ENCODE results near the gene KBTBD4.

Gene KBTBD4

GRCh38 chr11:47599902-47600301 is 21.1 kb upstream of the KBTBD4 start:
- no peak for DNase-seq (ENCODE audit: low spot score)

GRCh38 chr11:47595967-47596366 is 17.2 kb upstream of the KBTBD4 start:
- in situ Hi-C loops (cut with MboI; ENCODE audit: low sequenced_read_pairs, unreplicated experiment) = no loop called here

More at GRCh38 chr11:47599902-47600301, 21.1 kb upstream of the KBTBD4 start:
- in situ Hi-C loops (cut with MboI; ENCODE audit: low sequenced_read_pairs, unreplicated experiment) = no loop called here
- TF ChIP-seq CTCF (IDR thresholded peaks at IDR 0.05; ENCODE audit: borderline replicate concordance, control extremely low read depth, extremely low read depth, insufficient read depth, missing control alignments) = no peak

GRCh38 chr11:47595029-47595428 is 16.3 kb upstream of the KBTBD4 start:
- TF ChIP-seq CTCF (IDR thresholded peaks at IDR 0.05; ENCODE audit: borderline replicate concordance, control extremely low read depth, extremely low read depth, insufficient read depth, missing control alignments) = no peak
- in situ Hi-C loops (cut with MboI; ENCODE audit: low sequenced_read_pairs, unreplicated experiment) = no loop called here
- DNase-seq (ENCODE audit: low spot score) = no peak

More at GRCh38 chr11:47595967-47596366, 17.2 kb upstream of the KBTBD4 start:
- no peak for TF ChIP-seq CTCF (IDR thresholded peaks at IDR 0.05; ENCODE audit: borderline replicate concordance, control extremely low read depth, extremely low read depth, insufficient read depth, missing control alignments)
- no peak for DNase-seq (ENCODE audit: low spot score)

GRCh38 chr11:47593934-47594855 is 15.4 kb upstream of the KBTBD4 start, which contains the start of gene C1QTNF4:
Gene C1QTNF4 (minus strand): TSS chr11:47594411. CDS start chr11:47590810, 3,601 bp downstream.
- in situ Hi-C loops (cut with MboI; ENCODE audit: low sequenced_read_pairs, unreplicated experiment) = no loop called here
- TF ChIP-seq CTCF (IDR thresholded peaks at IDR 0.05; ENCODE audit: borderline replicate concordance, control extremely low read depth, extremely low read depth, insufficient read depth, missing control alignments) = no peak
- DNase-seq (ENCODE audit: low spot score) = no peak

GRCh38 chr11:47593492-47593933 is 14.7 kb upstream of the KBTBD4 start:
- in situ Hi-C loops (cut with MboI; ENCODE audit: low sequenced_read_pairs, unreplicated experiment) = no loop called here
- DNase-seq (ENCODE audit: low spot score) = no peak
- no peak for TF ChIP-seq CTCF (IDR thresholded peaks at IDR 0.05; ENCODE audit: borderline replicate concordance, control extremely low read depth, extremely low read depth, insufficient read depth, missing control alignments)

- no peak for TF ChIP-seq CTCF (IDR thresholded peaks at IDR 0.05; ENCODE audit: borderline replicate concordance, control extremely low read depth, extremely low read depth, insufficient read depth, missing control alignments)
Measured at GRCh38 chr11:47592970-47593369, 14.2 kb upstream of the KBTBD4 start.

More at GRCh38 chr11:47592970-47593369, 14.2 kb upstream of the KBTBD4 start:
- no peak for DNase-seq (ENCODE audit: low spot score)
- in situ Hi-C loops (cut with MboI; ENCODE audit: low sequenced_read_pairs, unreplicated experiment) = no loop called here
